GM20431 (cell line): ENCODE measurements around the gene DCP2.

Experiments used
- in situ Hi-C: fragments of 300-500 bp; cut with MseI, MboI; formaldehyde crosslinking; loops from one replicate; pipeline ENCODE4 v1.15.0; 2020; ENCODE audit warnings: low sequenced_read_pairs; ENCODE audit not compliant: unreplicated experiment

DCP2 gene

GRCh38 chr5:113005454-113005853, 28.9 kb downstream of the DCP2 start:
- in situ Hi-C loops, result no loop called here

GRCh38 chr5:113017881-113018635, 41.5 kb downstream of the DCP2 start:
- in situ Hi-C loops, result no loop called here

- in situ Hi-C loops, result no loop called here
Observed at GRCh38 chr5:113020461-113021273, 44.1 kb downstream of the DCP2 start.

GRCh38 chr5:113022661-113023060, 46.1 kb downstream of the DCP2 start:
- in situ Hi-C loops, result no loop called here

- in situ Hi-C loops, result no loop called here
Observed at GRCh38 chr5:113024076-113024697, 47.6 kb downstream of the DCP2 start.

- in situ Hi-C loops, result no loop called here
Observed at GRCh38 chr5:113025596-113025995, 49.0 kb downstream of the DCP2 start.

GRCh38 chr5:113026211-113026610, 49.6 kb downstream of the DCP2 start:
- in situ Hi-C loops, result no loop called here

GRCh38 chr5:113027015-113027414, 50.4 kb downstream of the DCP2 start:
- in situ Hi-C loops, result no loop called here

- in situ Hi-C loops, result no loop called here
Observed at GRCh38 chr5:113027431-113027830, 50.8 kb downstream of the DCP2 start.

GRCh38 chr5:113029614-113030013, 53.0 kb downstream of the DCP2 start:
- in situ Hi-C loops, result no loop called here

GRCh38 chr5:113031104-113031503, 54.5 kb downstream of the DCP2 start:
- in situ Hi-C loops, result no loop called here

- in situ Hi-C loops, result no loop called here
Observed at GRCh38 chr5:113031557-113031956, 55.0 kb downstream of the DCP2 start.

GRCh38 chr5:113034182-113034773, 57.7 kb downstream of the DCP2 start:
- in situ Hi-C loops, result no loop called here

GRCh38 chr5:113035096-113035495, 58.5 kb downstream of the DCP2 start:
- in situ Hi-C loops, result no loop called here

GRCh38 chr5:113036321-113036720, 59.7 kb downstream of the DCP2 start:
- in situ Hi-C loops, result no loop called here

GRCh38 chr5:113036826-113037225, 60.2 kb downstream of the DCP2 start:
- in situ Hi-C loops, result no loop called here

GRCh38 chr5:113038136-113038535, 61.5 kb downstream of the DCP2 start:
- in situ Hi-C loops, result no loop called here

- in situ Hi-C loops, result no loop called here
Observed at GRCh38 chr5:113038714-113039113, 62.1 kb downstream of the DCP2 start.

GRCh38 chr5:113039229-113039933, 62.8 kb downstream of the DCP2 start:
- in situ Hi-C loops, result no loop called here

- in situ Hi-C loops, result no loop called here
Observed at GRCh38 chr5:113039934-113040285, 63.3 kb downstream of the DCP2 start.
